GM21737 (cell line): ENCODE measurements around the gene RAP1GAP2.
A peak's percentile ranks its signal among the peaks of the same experiment; 100 is the strongest.
"Not testable (repeated sequence)": the region's sequence is repeated elsewhere in the genome, so short reads cannot be mapped to it uniquely, and the experiment has no call there.

Experiments used
- ATAC-seq: cut with Tn5 transposase; IDR thresholded peaks from one replicate; pipeline ENCODE4 v1.9.1; 2021; ENCODE audit warnings: mild to moderate bottlenecking, moderate library complexity; ENCODE audit not compliant: unreplicated experiment

RAP1GAP2 gene

DNA sequence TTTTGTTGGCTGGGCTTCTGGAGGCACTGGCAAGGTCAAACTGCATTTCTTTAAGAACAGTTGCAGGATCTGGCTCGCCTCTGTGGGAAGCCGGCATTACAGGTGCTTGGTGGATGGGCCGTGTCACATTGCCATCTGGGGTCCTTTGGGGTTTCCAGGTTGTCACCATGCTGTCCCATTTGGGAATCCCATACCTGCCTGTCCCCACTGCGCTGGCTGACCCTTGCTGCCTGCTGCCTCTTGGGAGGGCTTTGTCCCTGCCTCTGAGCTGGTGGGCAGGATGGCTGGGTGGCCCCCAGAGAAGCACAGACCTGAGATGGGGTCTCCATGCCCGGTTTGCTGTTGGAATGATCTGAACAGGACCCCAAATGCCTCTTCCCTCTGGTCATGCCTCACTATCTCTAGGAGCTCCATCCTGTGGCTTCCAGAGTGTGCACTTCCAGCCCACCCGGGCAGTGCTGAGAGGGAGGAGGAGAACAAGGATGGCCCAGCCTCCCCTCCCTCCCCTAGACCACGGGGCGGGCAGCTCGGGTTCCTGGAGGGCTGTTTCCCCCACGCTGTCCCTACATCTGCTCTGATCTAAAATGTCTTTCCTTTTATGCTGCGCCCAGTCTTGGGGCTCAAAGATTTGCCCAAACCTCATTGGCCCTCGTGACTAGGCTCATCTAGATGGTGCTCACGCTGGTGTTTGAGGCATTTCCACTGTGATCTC, 239.2 kb downstream of the RAP1GAP2 start:
- no peak for ATAC-seq

DNA sequence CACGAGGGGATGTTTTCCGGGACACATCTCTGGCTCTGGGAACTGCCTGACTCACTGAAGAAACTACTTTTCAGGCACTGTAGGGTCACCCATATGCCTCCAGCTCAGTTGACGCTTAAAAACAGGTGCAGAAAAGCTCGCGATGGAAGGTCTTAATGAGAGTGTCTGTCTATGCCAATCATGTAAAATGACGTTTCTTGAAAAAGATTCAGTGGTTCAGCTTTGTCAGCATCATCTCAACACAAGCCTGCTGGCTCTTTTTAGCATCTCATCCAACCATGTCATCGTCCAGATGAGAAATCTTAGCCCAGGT, 239.7 kb downstream of the RAP1GAP2 start:
- no peak for ATAC-seq

DNA sequence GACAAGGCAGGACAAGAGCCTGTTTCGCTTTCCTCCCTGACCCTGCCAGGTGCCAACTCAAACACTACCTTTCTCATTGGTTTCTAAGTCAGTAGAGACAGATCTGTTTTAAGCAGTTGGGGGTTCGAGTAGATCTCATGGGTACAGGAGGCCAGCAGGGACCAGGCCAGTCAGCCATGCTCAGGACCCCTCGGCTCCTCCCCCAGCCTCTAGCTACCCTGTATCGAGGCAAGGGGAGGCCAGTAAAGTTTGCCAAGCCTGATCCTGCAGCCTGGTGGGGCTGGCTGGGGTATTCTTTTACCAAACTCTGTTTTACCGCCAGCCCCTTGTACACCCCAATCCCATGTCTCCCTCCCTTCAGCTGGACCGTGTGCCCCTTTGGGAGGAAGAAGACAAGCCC, 240.6 kb downstream of the RAP1GAP2 start:
- ATAC-seq, result no peak

DNA sequence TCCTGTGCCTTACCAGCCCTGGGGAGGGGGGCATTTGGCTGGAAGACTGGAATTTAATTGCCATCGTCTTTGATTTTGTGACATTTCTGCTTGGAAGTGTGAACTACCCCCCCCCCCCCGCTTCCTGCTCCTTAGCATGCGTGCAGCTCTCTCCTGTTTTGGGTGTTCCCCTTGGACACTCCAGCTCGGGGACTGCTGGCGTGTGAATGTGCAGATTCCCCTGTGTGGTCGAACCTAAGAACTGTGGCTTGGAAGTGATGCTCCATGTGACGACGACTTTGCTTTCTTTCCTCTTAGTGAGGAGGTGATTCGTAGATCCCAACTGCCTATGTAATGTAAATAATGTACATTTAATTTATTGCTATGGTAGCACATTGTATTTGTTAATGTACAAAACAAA, 241.0 kb downstream of the RAP1GAP2 start:
- ATAC-seq, result no peak

DNA sequence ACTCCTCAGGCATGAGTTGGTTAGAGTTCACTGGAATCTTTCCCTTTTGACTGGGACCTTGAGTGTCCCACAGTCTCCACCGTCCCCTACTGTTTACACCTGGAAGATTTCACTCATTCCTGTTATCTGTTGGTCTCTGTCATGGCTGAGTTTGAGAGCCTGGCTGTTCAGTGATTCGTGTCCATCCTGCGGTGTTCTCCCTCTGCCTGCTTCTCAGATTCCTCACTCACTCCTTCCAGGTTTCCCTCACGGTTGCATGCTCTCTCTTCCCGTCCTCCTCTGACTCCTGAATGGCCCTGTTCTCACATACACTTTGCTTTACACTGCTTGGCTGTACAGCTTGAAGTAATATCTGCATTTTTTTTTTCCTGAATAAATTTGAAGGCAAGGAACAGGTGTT, 242.7 kb downstream of the RAP1GAP2 start:
- no peak for ATAC-seq

DNA sequence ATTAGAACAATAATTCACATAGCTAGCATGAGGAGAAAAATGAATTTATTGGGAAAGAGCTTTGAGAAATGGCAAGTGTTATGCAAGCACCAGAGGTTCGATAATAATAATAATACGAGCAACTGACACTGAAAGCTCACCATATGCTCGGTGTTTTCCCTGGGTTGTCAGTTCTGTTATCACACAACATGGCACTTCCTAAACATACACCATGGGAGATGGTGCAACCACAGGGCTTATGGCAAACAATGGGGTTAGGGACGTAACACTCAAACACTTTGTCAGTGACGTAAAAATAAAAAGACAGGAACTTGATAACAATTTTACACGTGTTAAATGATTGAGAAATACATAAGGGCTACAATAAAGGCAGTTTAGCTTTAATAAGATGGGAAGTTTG, 243.5 kb downstream of the RAP1GAP2 start:
- no peak for ATAC-seq

DNA sequence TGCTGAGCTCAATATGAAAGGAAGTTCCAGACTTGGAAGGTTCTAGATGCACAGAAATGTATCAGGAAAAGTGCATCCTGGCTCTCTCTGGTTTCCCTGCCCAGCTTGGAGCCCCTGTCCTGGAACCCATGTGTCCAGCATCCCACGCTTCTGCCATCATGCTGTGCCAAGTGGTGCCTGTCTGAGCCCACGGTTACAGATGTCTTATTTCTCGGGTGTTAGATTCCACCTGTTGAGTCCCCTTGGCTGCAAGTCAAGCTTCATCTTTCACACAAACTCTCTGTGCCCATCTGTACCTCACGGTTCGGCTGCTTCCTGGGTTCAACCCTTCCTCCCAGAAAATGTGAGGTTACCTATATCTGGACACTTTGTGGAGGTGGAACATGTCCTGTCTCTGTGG, 244.6 kb downstream of the RAP1GAP2 start:
- no peak for ATAC-seq

DNA sequence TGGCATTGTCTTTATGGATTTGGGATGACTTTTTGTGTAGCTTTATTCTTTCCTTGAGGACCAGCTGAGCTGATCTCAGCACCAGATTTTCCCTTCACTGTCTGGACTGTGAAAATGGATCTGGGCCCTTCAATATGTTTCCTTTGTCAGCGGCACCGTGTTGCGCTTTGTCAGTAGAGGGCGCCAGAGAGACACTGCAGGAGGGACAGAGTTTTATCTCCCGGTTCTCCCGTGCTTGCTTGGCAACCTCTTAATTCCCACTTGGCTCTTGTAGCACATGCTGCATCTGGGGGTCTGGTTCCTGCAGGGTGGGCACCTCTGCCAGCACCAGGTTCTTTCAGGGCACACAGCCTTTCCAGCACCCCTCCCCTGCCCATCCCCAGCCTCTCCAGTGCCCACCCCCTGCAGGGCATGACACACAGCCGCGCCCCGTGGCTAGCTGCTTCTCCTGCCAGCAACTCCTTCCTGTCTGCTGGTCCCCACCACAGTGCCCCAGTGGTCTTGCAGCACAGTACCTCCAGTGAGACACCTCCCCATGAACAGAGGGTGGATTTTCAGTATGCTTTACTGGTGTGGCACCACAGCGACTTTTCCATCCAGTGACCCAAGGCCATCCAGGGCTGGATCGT, 247.6 kb downstream of the RAP1GAP2 start:
- no peak for ATAC-seq

DNA sequence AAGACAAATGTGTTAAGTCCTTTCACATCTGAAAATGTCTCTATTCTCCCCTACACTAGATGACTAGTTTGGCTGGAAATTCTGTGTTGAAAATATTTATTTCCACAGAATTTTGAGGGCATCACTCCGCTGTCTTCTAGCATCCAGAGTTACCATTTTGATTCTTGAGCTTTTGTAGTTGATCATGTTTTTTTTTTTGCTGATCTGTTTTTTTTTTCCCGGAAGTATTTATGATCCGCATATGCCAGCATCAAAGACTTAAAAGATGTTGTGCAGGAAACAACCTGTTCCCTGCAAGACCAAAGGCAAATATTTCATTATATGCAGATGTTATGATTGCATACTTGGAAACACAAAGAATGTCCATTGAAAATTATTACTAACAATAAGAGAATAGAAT, 250.5 kb downstream of the RAP1GAP2 start:
- ATAC-seq, result no peak

DNA sequence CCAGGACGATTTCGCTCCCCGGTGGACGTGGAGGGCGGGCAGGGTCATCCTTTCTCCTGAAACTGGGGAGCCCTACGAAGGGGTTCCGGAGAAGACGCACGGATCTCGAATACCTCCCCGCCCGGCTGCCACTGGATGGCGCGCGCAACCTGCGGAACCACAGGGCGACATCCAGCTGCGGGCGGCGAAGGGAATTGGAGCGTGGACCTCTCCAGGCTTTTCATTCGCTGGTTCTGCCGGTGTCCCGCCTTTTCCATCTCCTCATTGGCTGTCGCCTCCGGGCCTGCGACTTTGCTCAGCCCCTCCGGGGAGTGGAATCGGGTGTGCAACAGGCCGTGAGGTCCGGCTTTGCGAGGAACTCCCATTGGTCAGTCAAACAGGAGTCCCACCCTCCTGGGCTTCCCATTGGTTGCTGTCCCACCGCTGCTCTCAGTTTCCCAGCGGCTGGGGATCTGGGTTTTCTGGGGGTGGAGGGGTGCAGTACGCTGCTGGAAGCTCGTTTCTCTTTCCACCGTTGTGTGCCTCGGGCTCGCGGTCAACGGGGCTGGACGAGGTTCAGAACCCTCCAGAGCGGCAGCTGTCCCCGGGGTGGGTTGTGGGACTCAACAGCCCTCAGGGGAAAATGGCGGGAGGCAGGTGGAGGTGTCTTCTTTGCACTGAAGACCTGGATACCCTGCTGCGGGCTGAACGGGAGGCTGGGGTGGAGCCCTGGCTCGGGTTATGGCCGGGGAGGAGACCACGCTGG, 252.7 kb downstream of the RAP1GAP2 start:
- peak; percentile 86 for ATAC-seq

DNA sequence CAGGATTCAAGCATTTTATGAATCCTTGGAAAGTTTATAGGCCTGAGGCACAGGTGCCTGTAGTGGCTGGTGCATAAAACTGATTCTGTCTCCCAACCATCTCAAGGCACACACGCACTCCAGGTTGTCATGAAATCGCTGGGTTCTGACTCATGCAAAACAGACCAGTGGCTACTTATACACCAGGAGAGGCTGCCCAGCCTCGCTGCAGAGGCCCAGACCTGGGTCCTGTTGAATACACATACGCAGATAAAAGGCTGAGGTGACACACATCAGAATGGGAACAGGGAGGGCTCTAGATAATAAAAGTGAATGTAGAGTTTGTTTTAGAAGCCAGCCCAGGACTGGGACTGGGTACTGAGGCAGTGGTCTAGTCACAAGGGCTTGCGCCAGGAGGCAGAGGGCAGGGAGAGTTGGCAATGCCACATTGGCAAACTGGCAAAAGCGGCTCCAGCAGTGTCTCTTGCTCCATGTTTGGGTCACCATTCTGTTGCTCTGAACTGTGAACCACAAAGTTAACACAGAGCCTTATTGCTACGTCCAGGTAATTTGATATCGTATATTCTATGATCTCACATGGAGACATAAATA, 253.6 kb downstream of the RAP1GAP2 start:
- ATAC-seq, result no peak

DNA sequence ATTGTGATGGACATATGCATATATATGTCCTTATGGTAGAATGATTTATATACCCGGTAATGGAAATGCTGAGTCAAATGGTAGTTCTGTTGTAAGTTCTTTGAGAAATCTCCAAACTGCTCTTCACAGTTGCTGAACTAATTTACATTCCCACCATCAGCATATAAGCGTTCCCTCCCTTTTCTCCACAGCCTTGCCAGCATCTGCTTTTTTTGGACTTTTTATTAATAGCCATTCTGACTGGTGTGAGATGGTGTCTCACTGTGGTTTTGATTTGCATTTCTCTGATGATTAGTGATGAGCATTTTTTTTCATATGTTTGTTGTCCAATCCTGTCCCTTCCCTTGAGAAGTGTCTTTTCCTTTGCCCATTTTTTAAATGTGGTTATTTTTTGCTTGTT, 258.6 kb downstream of the RAP1GAP2 start:
- ATAC-seq, result not testable (repeated sequence)

DNA sequence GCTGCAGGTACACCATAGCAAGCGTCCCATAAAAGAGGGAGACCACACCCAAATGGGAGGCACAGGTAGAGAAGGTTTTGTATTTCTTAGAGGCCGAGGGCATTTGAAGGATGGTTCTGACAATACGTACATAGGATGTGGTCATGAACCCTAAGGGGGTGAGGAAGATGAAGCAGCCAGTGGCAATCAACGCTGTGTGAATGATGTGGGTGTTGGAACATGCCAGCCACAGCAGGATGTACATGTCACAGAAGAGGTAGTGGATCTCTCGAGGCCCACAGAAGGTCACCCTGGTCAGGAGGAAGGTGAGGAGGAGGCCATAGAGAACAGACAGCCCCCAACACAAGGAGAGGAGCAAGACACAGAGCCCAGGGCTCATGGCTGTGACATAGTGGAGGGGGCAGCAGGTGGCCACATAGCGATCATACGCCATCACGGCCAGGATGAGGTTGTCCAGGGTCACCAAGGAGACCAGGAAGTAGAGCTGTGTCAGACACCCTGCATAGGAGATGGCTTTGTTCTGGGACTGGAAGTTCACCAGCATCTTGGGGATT, 266.7 kb downstream of the RAP1GAP2 start:
- ATAC-seq, result not testable (repeated sequence)

DNA sequence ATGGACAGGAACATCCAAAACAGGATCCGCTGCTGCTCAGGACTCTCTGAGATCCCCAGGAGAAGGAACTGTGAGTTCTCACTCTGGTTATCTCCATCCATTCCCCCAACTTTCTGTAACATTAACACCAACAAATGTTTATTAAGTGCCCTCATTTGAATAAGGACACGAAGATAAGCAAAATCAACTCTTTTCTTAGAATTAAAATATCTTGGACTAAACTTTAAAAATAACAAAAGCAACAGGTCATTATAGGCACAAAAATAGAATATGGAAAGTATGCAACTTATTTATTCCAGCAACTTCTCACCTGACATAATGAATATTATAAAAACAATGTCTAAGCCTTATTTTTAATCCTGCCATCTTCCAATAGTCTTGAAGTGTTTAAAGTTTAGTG, 267.3 kb downstream of the RAP1GAP2 start, which contains the start of gene OR1D5:
Gene OR1D5 (minus strand): TSS at position 101 of the 400 bp plus-strand sequence. CDS start 0 bp downstream, at position 101.
- ATAC-seq, result not testable (repeated sequence)

DNA sequence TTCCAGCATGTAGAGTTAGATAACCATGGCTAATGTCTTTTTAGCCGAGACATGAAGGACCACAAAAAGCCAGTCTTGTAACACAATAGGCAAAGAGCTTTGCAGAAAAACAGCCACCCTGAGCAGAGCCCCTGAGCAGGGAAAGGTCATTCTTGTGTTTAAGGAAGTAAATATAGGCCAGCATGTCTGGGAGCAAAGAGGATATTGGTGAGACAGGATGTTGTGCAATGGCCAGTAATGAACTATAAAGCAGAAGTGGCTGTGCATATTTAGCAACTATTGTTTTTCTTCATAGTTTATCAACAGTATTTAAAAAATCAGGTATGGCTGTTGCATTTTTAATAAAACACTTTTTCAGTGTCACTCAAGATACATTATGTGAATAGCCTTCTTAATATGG, 269.0 kb downstream of the RAP1GAP2 start:
- not testable (repeated sequence) for ATAC-seq

DNA sequence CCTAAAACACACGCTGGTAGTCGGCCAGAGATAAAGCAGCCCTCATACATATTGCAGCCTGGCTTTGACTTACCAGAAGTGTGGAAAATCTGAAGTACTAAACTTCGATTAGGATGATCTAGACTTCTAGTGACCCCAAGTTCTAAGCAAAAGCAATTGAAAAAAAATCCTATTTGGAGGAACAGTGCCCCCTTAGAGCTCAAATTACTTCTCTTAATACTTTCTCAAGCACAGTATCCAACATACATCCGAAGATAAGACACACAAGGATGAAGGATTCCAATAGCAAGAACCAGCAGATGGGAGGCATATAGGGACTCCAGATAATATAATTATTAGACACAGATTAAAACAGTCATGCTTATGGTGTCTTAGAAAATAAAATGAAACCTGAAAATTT, 277.6 kb downstream of the RAP1GAP2 start:
- ATAC-seq, result not testable (repeated sequence)
